ENCODE data around the gene MYO18B. TPM values are rescaled to one million over a fixed set of nuclear protein-coding genes. Genes with fewer than 3 reads are reported as not detected.

MYO18B gene
- total RNA-seq, 1 donor from 2014 or later = 0.07 TPM

GRCh38 chr22:26054841-26055605 is 313.0 kb downstream of the MYO18B start:
- Mint-ChIP-seq H3K4me3 (no peak overlapping the region), H3K4me1 (no peaks in the 10 kb centered on the region), H3K27ac (no peak overlapping the region), H3K36me3 (no peaks in the 10 kb centered on the region), H3K27me3 (ENCODE audit: low read depth) (peaks cover 65% of the 10 kb centered on the region), H3K9me3 (no peaks in the 10 kb centered on the region)
- TF ChIP-seq, protein P1, sequence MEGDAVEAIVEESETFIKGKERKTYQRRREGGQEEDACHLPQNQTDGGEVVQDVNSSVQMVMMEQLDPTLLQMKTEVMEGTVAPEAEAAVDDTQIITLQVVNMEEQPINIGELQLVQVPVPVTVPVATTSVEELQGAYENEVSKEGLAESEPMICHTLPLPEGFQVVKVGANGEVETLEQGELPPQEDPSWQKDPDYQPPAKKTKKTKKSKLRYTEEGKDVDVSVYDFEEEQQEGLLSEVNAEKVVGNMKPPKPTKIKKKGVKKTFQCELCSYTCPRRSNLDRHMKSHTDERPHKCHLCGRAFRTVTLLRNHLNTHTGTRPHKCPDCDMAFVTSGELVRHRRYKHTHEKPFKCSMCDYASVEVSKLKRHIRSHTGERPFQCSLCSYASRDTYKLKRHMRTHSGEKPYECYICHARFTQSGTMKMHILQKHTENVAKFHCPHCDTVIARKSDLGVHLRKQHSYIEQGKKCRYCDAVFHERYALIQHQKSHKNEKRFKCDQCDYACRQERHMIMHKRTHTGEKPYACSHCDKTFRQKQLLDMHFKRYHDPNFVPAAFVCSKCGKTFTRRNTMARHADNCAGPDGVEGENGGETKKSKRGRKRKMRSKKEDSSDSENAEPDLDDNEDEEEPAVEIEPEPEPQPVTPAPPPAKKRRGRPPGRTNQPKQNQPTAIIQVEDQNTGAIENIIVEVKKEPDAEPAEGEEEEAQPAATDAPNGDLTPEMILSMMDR (IDR thresholded peaks at IDR 0.05; ENCODE audit: unreplicated experiment) = no peak
- DNase-seq (ENCODE audit: low spot score in 2 of 2, unreplicated experiment in 2 of 2) = no peak

GRCh38 chr22:26055693-26056092 is 313.7 kb downstream of the MYO18B start:
- Mint-ChIP-seq H3K27ac (no peak overlapping the region), H3K27me3 (ENCODE audit: low read depth) (peaks cover 59% of the 10 kb centered on the region), H3K4me1 (no peaks in the 10 kb centered on the region), H3K9me3 (no peaks in the 10 kb centered on the region), H3K36me3 (no peaks in the 10 kb centered on the region), H3K4me3 (no peak overlapping the region)
- TF ChIP-seq, protein P1 (IDR thresholded peaks at IDR 0.05; ENCODE audit: unreplicated experiment) = no peak
- no peak for DNase-seq (ENCODE audit: low spot score in 2 of 2, unreplicated experiment in 2 of 2)

- Mint-ChIP-seq H3K4me1 (no peaks in the 10 kb centered on the region), H3K27me3 (ENCODE audit: low read depth) (peaks cover 54% of the 10 kb centered on the region), H3K9me3 (no peaks in the 10 kb centered on the region), H3K4me3 (no peak overlapping the region), H3K27ac (no peak overlapping the region), H3K36me3 (no peaks in the 10 kb centered on the region)
- DNase-seq (ENCODE audit: low spot score in 2 of 2, unreplicated experiment in 2 of 2) = no peak
- TF ChIP-seq, protein P1 (IDR thresholded peaks at IDR 0.05; ENCODE audit: unreplicated experiment) = no peak
These were observed 314.6 kb downstream of the MYO18B start for GRCh38 chr22:26056455-26057200.

- no peak for DNase-seq (ENCODE audit: low spot score in 2 of 2, unreplicated experiment in 2 of 2)
- Mint-ChIP-seq H3K4me1 (no peaks in the 10 kb centered on the region), H3K36me3 (no peaks in the 10 kb centered on the region), H3K4me3 (no peak overlapping the region), H3K27ac (no peak overlapping the region), H3K27me3 (ENCODE audit: low read depth) (peaks cover 47% of the 10 kb centered on the region), H3K9me3 (no peaks in the 10 kb centered on the region)
- TF ChIP-seq, protein P1 (IDR thresholded peaks at IDR 0.05; ENCODE audit: unreplicated experiment) = no peak
These were observed 315.7 kb downstream of the MYO18B start for GRCh38 chr22:26057731-26058130.

GRCh38 chr22:26064048-26064447 is 322.1 kb downstream of the MYO18B start:
- Mint-ChIP-seq H3K36me3 (no peaks in the 10 kb centered on the region), H3K9me3 (no peaks in the 10 kb centered on the region), H3K27me3 (ENCODE audit: low read depth) (peaks cover 11% of the 10 kb centered on the region), H3K4me1 (peaks cover 26% of the 10 kb centered on the region), H3K27ac (no peak overlapping the region), H3K4me3 (no peak overlapping the region)
- DNase-seq (ENCODE audit: low spot score in 2 of 2, unreplicated experiment in 2 of 2) = no peak
- TF ChIP-seq, protein P1 (IDR thresholded peaks at IDR 0.05; ENCODE audit: unreplicated experiment) = no peak

Data from mesothelial cell of epicardium (in vitro differentiated cells).